Aorta (tissue), 5 donors: Measurements from ENCODE around the gene ADIRF. TPM values are rescaled to one million over a fixed set of nuclear protein-coding genes. Genes with fewer than 3 reads are reported as not detected.
"Not testable (repeated sequence)": the region's sequence is repeated elsewhere in the genome, so short reads cannot be mapped to it uniquely, and the experiment has no call there.

Experiments
- ATAC-seq: fragments of 200-7000 bp; cut with Tn5 transposase; one replicate; pipeline ENCODE4 v1.9.1; 2022; ENCODE audit warnings: moderate library complexity; ENCODE audit not compliant: low FRiP score
- DNase-seq, 2 donors: peaks; one replicate each; pipeline ENCODE4 v3.0.0-alpha.2; 2020
- H3K27ac ChIP-seq, 2 donors: one replicate each; pipeline ENCODE4 v1.5.1; 2013; ENCODE audit warnings: low read length in 2 of 2, mild to moderate bottlenecking in 2 of 2, moderate library complexity in 2 of 2, control low read depth in 1 of 2, inconsistent platforms in 1 of 2, low read depth in 1 of 2
- H3K27me3 ChIP-seq, 2 donors: one replicate each; pipeline ENCODE4 v1.6.1; 2013; ENCODE audit warnings: control low read depth in 1 of 2, low read length in 1 of 2, mild to moderate bottlenecking in 1 of 2, moderate library complexity in 1 of 2; ENCODE audit not compliant: insufficient read depth in 2 of 2, control insufficient read depth in 1 of 2
- H3K36me3 ChIP-seq, 2 donors: one replicate each; pipeline ENCODE4 v1.6.1; 2013; ENCODE audit warnings: control low read depth in 1 of 2, low read length in 1 of 2, mild to moderate bottlenecking in 1 of 2; ENCODE audit not compliant: insufficient read depth in 2 of 2, control insufficient read depth in 1 of 2
- H3K4me1 ChIP-seq, 2 donors: one replicate each; pipeline ENCODE4 v1.6.1; 2013; ENCODE audit warnings: low read length in 2 of 2, control low read depth in 1 of 2, mild to moderate bottlenecking in 1 of 2, moderate library complexity in 1 of 2; ENCODE audit not compliant: insufficient read depth in 2 of 2, control insufficient read depth in 1 of 2
- H3K4me3 ChIP-seq, 2 donors: one replicate each; pipeline ENCODE4 v1.5.1; 2013; ENCODE audit warnings: low read length in 2 of 2, control low read depth in 1 of 2, mild to moderate bottlenecking in 1 of 2
- H3K9me3 ChIP-seq: one replicate; pipeline ENCODE4 v1.6.1; 2013; ENCODE audit warnings: mild to moderate bottlenecking, low read length; ENCODE audit not compliant: control insufficient read depth
- WGBS, 2 donors: extraction: QIAGEN DNeasy Blood & Tissue Kit; methylation state at CpG; one replicate each; pipeline ENCODE4 v1.1.7; 2013; 5-methylcytosine and 5-hydroxymethylcytosine counted together
- intact Hi-C, 2 donors: fragments of 100-400 bp; cut with DNase I; formaldehyde crosslinking; loops; one replicate each; pipeline versions ENCODE4 v1.14.2 to v1.15.0; 2022
- polyA plus RNA-seq, 2 donors: library from polyadenylated mRNA; stranded (reverse); fragments of 200-250 nt; gene quantifications; one replicate each; pipeline ENCODE4 v1.2.3, GENCODE V29; 2013
- total RNA-seq, 2 donors: library from RNA; stranded (reverse); fragmentation: NEBNext Ultra II Directional; extraction: Animal tissue kit (Norgen Biotek cat#: 25700); gene quantifications; one replicate each; pipeline ENCODE4 v1.2.1, GENCODE V29; 2021
- donor health status: healthy with polysubstance abuse.
- donor health status: Bipolar disorder and iron deficiency.
- donor health status: DM: no; HTN: no; CAD: no.
- donor health status: DM: no; HTN: no; CAD: no.
- donor health status: DM: yes; HTN: yes; CAD: no.

The ADIRF gene
- total and polyA plus RNA-seq, 4 donors: 520 to 1,837 (median 701) TPM

DNA sequence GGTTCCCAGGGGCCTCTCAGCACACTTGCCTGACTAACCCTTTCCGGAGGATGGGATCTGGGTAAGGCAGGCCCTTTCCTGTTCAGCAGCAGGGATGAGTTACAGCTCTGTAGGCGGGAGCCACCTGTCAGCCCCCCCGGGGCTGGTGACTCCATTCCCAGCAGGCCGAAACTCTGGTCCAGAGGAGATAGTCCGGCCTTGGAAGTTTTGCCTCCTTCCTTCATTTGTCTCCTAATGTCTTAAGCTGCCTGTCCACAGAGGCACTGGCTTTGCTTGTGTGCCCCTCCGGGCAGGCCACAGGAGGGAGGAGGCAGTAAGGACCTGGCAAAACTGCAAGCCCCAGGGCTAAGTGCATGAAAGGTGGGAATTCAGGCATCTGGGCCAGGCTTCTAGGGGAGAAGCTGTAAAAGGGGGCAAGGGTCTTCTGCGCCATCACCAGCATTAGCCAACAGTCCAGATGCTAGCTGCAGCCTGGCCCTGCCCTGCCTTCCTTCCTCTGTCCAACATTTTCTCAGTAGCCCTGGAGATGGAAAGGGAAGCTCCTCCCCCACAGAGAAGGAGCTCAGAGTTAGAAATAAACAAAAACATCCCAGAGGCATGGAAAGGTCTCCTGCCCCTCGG is 1.2 kb downstream of the ADIRF start:
- Histone ChIP-seq H3K36me3 (no peaks in the 10 kb centered on the region), H3K4me1 (no peaks in the 10 kb centered on the region), H3K9me3 (no peaks in the 10 kb centered on the region), H3K27me3 (no peaks in the 10 kb centered on the region), H3K27ac (peak overlapping the region; percentile 87 to 92), H3K4me3 (peak overlapping the region; percentile 64 to 67)
- WGBS, 2 donors: 9% methylated on average over 8 of the region's 8 CpGs
- peak; percentile 0 for ATAC-seq
- peak in 1 of 2 donors; percentile 75 for DNase-seq
- intact Hi-C loops: loop anchor here in 1 of 2 donors (2.0 kb wide), 1 partner anchor 125 kb away; the partner anchor contains the start of genes GLUD1 and SHLD2

DNA sequence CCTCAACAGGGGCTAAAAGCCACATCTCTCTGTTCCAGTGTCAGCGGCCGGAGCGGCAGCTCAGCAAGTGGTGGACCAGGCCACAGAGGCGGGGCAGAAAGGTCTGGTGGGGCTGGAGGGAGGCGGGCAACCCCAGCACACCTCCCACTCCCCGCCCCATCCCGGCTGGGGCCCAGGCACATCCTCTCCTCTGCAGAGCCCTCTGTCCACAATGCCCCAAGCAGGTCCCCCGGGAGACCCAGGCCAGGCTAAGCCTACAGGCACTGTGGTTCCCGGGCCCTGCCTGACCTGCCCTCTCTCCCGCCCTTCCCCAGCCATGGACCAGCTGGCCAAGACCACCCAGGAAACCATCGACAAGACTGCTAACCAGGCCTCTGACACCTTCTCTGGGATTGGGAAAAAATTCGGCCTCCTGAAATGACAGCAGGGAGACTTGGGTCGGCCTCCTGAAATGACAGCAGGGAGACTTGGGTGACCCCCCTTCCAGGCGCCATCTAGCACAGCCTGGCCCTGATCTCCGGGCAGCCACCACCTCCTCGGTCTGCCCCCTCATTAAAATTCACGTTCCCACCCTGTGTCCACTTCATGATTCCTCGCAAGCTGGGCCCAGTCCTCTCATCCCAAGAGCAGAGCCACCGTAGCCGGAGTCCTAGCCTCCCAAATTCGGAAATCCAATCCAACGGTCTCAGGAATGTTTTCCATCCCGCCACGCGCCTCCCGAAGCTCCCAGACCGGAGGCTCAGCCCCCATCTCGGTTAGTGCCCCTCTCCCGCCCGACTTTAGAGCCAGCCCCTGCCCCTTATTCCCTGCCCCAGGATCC is 2.1 kb downstream of the ADIRF start:
- intact Hi-C loops: loop anchor here in 1 of 2 donors (2.0 kb wide), 1 partner anchor 124 kb away; the partner anchor contains the start of genes GLUD1 and SHLD2
- Histone ChIP-seq H3K27ac (peak overlapping the region; percentile 87 to 92), H3K4me3 (peak overlapping the region; percentile 64 to 72), H3K4me1 (no peaks in the 10 kb centered on the region), H3K9me3 (no peaks in the 10 kb centered on the region), H3K27me3 (no peaks in the 10 kb centered on the region), H3K36me3 (no peaks in the 10 kb centered on the region)
- ATAC-seq: peak; percentile 80
- peak; percentile 93 to 94 for DNase-seq
- 1 to 4% methylated on average over 30 of the region's 30 CpGs for whole genome bisulfite sequencing, 2 donors

DNA sequence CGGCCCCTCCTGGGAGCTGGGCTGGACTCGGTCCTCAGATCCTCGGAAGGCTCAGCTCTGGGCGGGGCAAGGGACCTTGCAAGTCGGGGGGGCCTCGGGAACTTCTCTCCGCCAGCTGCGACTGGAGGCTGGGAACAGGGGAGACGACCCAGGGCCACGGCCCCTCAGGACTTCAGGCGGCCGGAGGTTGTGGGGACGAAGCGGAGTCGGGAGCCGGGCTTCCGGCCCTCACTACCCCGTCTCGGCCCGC is 2.6 kb downstream of the ADIRF start:
- peak overlapping the region; percentile 87 to 92 for H3K27ac ChIP-seq
- H3K9me3 ChIP-seq: no peaks in the 10 kb centered on the region
- 0% methylated on average over 9 to 20 of the region's 20 CpGs for WGBS, 2 donors
- H3K4me3 ChIP-seq: peak overlapping the region; percentile 64 to 72
- no peaks in the 10 kb centered on the region for H3K36me3 ChIP-seq
- DNase-seq: no peak
- intact Hi-C loops: loop anchor here in 1 of 2 donors (2.0 kb wide), 1 partner anchor 124 kb away; the partner anchor contains the start of genes GLUD1 and SHLD2
- H3K27me3 ChIP-seq: no peaks in the 10 kb centered on the region
- H3K4me1 ChIP-seq: no peaks in the 10 kb centered on the region
- peak; percentile 47 for ATAC-seq

DNA sequence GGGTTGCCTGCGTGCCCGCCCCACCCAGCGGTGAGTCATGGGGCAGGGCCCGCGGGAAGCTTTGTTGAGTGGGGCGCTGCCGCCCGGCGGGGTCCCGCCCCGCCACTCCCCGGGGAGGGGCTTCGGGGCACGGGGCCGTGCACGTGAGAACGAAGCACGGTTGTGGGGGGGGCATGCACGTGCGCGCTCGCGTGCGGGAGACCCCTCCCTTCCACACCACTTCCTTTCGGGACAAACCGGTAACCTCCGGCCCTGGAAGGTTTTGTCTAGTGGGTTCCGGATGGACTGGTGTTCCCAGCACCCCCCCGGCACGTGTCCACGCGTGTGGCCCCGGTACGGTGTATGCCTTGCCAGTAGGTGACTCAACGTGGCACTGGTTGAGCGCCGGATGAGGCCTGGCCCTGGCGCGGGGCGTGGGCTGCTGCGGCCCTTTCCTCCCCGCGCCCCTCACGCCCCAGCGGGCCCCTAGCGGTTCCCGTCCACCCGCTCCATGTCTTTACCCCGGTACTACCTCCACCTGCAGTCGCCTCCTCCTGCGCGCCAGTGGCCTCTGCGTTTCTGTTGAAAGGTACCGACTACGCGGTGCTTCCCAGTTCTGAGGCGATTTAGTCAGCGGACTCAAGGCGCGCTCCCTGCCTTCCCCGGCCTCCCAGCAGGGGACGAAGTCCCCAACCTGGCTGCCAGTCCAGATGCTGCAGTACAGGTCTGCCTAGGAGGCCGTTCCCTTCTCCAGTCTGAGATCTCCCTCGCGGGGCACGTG is 3.1 kb downstream of the ADIRF start:
- Histone ChIP-seq H3K36me3 (no peaks in the 10 kb centered on the region), H3K27ac (peak overlapping the region; percentile 39 to 87), H3K4me1 (no peaks in the 10 kb centered on the region), H3K27me3 (no peaks in the 10 kb centered on the region), H3K9me3 (no peaks in the 10 kb centered on the region), H3K4me3 (peak overlapping the region; percentile 1 to 64)
- peak; percentile 91 for ATAC-seq
- intact Hi-C loops: loop anchor here in 1 of 2 donors (2.0 kb wide), 1 partner anchor 123 kb away; the partner anchor contains the start of genes GLUD1 and SHLD2
- 3 to 4% methylated on average over 47 to 66 of the region's 66 CpGs for WGBS, 2 donors
- DNase-seq: peak; percentile 93 to 97

DNA sequence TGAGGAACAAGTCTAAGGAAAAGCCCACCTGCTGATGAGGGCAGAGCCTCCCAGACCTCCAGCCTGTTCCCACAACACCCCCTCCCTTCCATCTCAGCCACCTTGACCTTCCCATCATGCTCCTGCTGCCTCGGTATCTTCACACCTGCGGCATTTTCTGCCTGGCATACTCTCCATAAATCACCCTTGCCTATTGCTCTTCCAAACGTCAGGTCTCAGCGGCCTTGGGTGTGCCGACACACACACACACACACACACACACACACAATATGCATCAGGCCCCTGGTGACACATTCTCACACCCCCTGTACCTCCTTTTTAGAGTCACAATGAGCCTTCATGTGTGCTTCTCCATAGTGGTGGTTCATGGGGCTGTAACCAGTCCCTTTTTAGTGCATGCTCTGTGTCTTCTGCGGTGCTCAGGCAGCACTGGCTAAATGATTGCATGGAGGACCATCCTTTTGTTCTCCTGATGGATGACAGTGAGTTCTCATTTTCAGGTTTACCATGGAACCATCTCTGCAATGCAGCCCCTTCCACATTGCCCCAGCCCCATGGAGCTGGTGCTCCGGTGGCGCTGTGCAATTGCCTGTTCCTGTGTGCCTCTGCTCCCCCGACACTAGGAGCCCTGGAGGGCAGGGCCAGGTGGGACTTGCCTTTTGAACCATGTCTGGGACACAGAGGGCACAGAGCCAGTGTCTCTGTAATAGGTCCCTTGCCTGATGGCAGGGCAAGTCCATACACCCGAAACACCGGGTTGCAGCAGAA is 4.5 kb downstream of the ADIRF start:
- no peaks in the 10 kb centered on the region for H3K9me3 ChIP-seq
- ATAC-seq: no peak
- no peaks in the 10 kb centered on the region for H3K4me1 ChIP-seq
- H3K27me3 ChIP-seq: no peaks in the 10 kb centered on the region
- H3K36me3 ChIP-seq: no peaks in the 10 kb centered on the region
- peak overlapping the region; percentile 2 to 77 for H3K27ac ChIP-seq
- intact Hi-C loops: no loop called here
- peak in 1 of 2 donors; percentile 67 for DNase-seq
- H3K4me3 ChIP-seq: no peak overlapping the region
- 85 to 92% methylated on average over 11 of the region's 11 CpGs for WGBS, 2 donors

DNA sequence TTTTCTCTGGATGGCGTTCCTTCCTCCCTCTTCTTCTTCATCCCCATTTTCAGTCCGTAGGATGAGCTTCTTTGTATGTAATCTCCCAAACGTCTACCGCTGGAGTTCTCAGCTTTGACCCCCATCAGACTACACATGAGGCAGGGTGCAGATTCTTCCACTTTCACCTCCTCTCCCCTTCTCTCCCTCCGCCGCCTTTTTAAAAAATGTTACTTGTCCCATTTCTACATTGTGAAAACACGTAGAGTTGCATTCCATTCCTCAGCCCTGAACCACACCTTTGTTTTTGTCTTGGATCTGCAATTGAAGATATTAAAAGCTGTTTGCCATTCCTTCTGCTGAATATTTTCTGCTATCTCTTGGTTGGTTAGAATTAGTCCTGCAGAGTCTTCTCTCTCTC is 6.2 kb downstream of the ADIRF start:
- no peaks in the 10 kb centered on the region for H3K9me3 ChIP-seq
- H3K4me1 ChIP-seq: no peaks in the 10 kb centered on the region
- H3K36me3 ChIP-seq: no peaks in the 10 kb centered on the region
- no peaks in the 10 kb centered on the region for H3K27me3 ChIP-seq
- DNase-seq (no peak), ATAC-seq (no peak)
- intact Hi-C loops: no loop called here
- 67 to 72% methylated on average over 7 of the region's 7 CpGs for WGBS, 2 donors
- H3K4me3 ChIP-seq: no peak overlapping the region
- no peak overlapping the region for H3K27ac ChIP-seq

DNA sequence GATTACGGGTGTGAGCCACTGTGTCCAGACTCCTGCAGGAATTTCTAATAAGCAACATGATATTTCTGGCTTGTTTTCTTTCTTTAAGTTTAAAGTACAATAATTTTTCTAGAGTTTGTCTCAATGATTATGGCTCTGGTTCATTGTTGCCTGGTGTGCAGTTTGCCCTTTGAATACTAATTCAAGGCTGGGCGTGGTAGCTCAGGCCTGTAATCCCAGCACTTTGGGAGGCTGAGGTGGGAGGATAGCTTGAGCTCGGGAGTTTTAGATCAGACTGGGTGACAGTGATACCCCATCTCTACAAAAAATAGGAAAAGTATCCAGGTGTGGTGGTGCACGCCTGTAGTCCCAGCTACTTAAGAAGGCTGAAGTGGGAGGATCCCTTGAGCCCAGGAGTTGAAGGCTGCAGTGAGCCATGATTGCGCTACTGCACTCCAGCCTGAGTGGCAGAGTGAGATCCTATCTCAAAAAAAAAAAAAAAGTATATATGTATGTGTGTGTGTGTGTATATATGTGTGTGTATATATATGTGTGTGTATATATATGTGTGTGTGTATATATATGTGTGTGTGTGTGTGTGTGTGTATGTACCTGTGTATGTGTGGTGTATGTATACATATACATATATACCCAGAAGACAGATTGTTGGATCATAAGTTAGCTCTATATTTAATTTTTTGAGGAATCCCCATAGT is 8.2 kb downstream of the ADIRF start:
- Histone ChIP-seq H3K9me3 (no peaks in the 10 kb centered on the region), H3K27ac (no peak overlapping the region), H3K36me3 (no peaks in the 10 kb centered on the region), H3K4me1 (no peaks in the 10 kb centered on the region), H3K27me3 (no peaks in the 10 kb centered on the region), H3K4me3 (no peak overlapping the region)
- intact Hi-C loops: no loop called here
- no peak for ATAC-seq
- no peak for DNase-seq
- 98 to 99% methylated on average over 5 of the region's 5 CpGs for WGBS, 2 donors

DNA sequence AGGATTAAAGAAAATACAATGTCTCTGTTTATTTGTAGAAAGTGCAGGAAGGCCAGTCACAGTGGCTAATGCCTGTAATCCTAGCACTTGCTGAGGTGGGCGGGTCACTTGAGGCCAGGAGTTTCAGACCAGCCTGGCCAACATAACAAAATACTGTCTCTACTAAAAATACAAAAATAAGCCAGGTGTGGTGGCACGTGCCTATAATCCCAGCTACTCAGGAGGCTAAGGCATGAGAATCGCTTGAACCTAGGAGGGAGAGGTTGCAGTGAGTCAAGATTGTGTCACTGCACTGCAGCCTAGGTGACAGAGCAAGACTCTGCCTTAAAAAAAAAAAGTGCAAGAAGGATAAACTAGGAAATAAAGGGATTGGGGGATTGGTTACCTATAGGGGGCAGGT is 10.2 kb downstream of the ADIRF start:
- H3K27me3 ChIP-seq, H3K4me3 ChIP-seq, intact Hi-C loops, H3K4me1 ChIP-seq, H3K36me3 ChIP-seq, H3K9me3 ChIP-seq, DNase-seq, ATAC-seq: not testable (repeated sequence)
- WGBS, 2 donors: 66 to 70% methylated on average over 3 of the region's 3 CpGs
- H3K27ac ChIP-seq: peak overlapping the region; percentile 39 to 60
